H1 (cell line): Measurements from ENCODE around the gene SCMH1. TPM values are rescaled to one million over a fixed set of nuclear protein-coding genes. Genes with fewer than 3 reads are reported as not detected.

ENCODE experiments used
- CTCF ChIA-PET: fragments of 300-600 bp; sonication (Branson Sonifier 250); formaldehyde crosslinking; loops from one replicate; lab custom pipeline; 2021; ENCODE audit not compliant: partially characterized antibody; lab: Charles Lee
- POLR2A ChIA-PET: fragments of 300-600 bp; sonication (Branson Sonifier 250); formaldehyde crosslinking; loops from one replicate; lab custom pipeline; 2021; ENCODE audit warnings: inconsistent platforms; ENCODE audit not compliant: partially characterized antibody; lab: Charles Lee
- DNase-seq, 2 experiments: peaks; one replicate each; pipeline versions ENCODE4 v3.0.0 to v3.0.0-alpha.2; 2010 to 2022; ENCODE audit warnings: low spot score in 2 of 2, low read depth in 1 of 2, mixed read lengths in 1 of 2
- FAIRE-seq: peaks from 2 replicates; lab custom pipeline; 2011; peaks lifted over from hg19 to GRCh38; lab: Jason Lieb, UNC
- H2AFZ ChIP-seq: 2 replicates; pipeline ENCODE4 v1.8.1; 2012; ENCODE audit warnings: low read length, inconsistent platforms
- H2AK5ac ChIP-seq: 2 replicates; pipeline ENCODE4 v1.6.1; 2013; ENCODE audit warnings: low read depth, low read length
- H2BK120ac ChIP-seq: replicated peaks from 2 replicates; pipeline ENCODE3; 2013; ENCODE audit warnings: low read depth, low read length, inconsistent platforms
- H2BK12ac ChIP-seq: 2 replicates; pipeline ENCODE4 v1.6.1; 2013; ENCODE audit warnings: low read depth, low read length
- H2BK15ac ChIP-seq: 2 replicates; pipeline ENCODE4 v1.6.1; 2013; ENCODE audit warnings: low read length
- H2BK20ac ChIP-seq: 2 replicates; pipeline ENCODE4 v1.6.1; 2013; ENCODE audit warnings: low read length
- H2BK5ac ChIP-seq: 2 replicates; pipeline ENCODE4 v1.6.1; 2013; ENCODE audit warnings: low read depth, low read length
- H3K14ac ChIP-seq: 2 replicates; pipeline ENCODE4 v1.6.1; 2013; ENCODE audit warnings: inconsistent platforms; ENCODE audit not compliant: insufficient read length
- H3K18ac ChIP-seq: 2 replicates; pipeline ENCODE4 v1.6.1; 2013; ENCODE audit warnings: low read length; ENCODE audit errors: extremely low read depth
- H3K23ac ChIP-seq: 2 replicates; pipeline ENCODE4 v1.6.1; 2013; ENCODE audit warnings: inconsistent platforms; ENCODE audit not compliant: insufficient read length
- H3K23me2 ChIP-seq: 2 replicates; pipeline ENCODE4 v1.6.1; 2013; ENCODE audit warnings: low read depth, low read length
- H3K27ac ChIP-seq: 2 replicates; pipeline ENCODE4 v1.6.1; 2011; ENCODE audit warnings: low read depth, low read length, inconsistent platforms
- H3K27me3 ChIP-seq, 4 experiments: replicated peaks in 1 of 4; 1 replicate in 1 of 4; 2 replicates in 3 of 4; pipeline versions ENCODE4 v1.6.1 to v1.8.1; 2011 to 2013; ENCODE audit warnings: low read length in 3 of 4, mild to moderate bottlenecking in 3 of 4, inconsistent platforms in 2 of 4, mixed read lengths in 2 of 4, moderate library complexity in 1 of 4; ENCODE audit not compliant: control insufficient read depth in 3 of 4, insufficient read depth in 3 of 4; ENCODE audit errors: extremely low read depth in 1 of 4
- H3K36me3 ChIP-seq, 4 experiments: 2 replicates each; pipeline versions ENCODE4 v1.6.1 to v1.8.1; 2011 to 2013; ENCODE audit warnings: mild to moderate bottlenecking in 4 of 4, low read length in 3 of 4, moderate library complexity in 2 of 4, control low read depth in 1 of 4, inconsistent platforms in 1 of 4; ENCODE audit not compliant: insufficient read depth in 4 of 4, control insufficient read depth in 2 of 4
- H3K4ac ChIP-seq: replicated peaks from 2 replicates; pipeline ENCODE3; 2013; ENCODE audit warnings: low read length, low read depth, mixed read lengths, inconsistent platforms; ENCODE audit not compliant: insufficient read length
- H3K4me1 ChIP-seq, 4 experiments: replicated peaks in 1 of 4; 1 replicate in 1 of 4; 2 replicates in 3 of 4; pipeline versions ENCODE4 v1.6.1 to v1.8.1; 2011 to 2013; ENCODE audit warnings: low read length in 3 of 4, inconsistent platforms in 2 of 4, mixed read lengths in 1 of 4; ENCODE audit not compliant: insufficient read depth in 4 of 4, control insufficient read depth in 3 of 4
- H3K4me2 ChIP-seq, 2 experiments: 2 replicates each; pipeline versions ENCODE4 v1.6.1 to v1.8.1; 2011 to 2013; ENCODE audit warnings: low read depth in 2 of 2, low read length in 2 of 2, control low read depth in 1 of 2, inconsistent platforms in 1 of 2, mild to moderate bottlenecking in 1 of 2; ENCODE audit not compliant: insufficient read depth in 1 of 2
- H3K4me3 ChIP-seq, 4 experiments: fragments of 200-600, 300-600 bp in 1 of 4; sonication (generic), shearing (Covaris generic), sonication (Bioruptor Twin) in 1 of 4; 2 replicates each; pipeline versions ENCODE4 v1.5.1 to v1.8.1; 2011 to 2016; ENCODE audit warnings: low read length in 4 of 4, low read depth in 3 of 4, control low read depth in 2 of 4, inconsistent platforms in 2 of 4, mild to moderate bottlenecking in 2 of 4, mixed read lengths in 1 of 4, moderate library complexity in 1 of 4; ENCODE audit not compliant: insufficient read depth in 2 of 4; ENCODE audit errors: extremely low read depth in 1 of 4
- H3K56ac ChIP-seq: replicated peaks from 2 replicates; pipeline ENCODE3; 2013; ENCODE audit warnings: low read depth, mild to moderate bottlenecking, mixed read lengths, low read length, inconsistent platforms; ENCODE audit not compliant: insufficient read length
- H3K79me1 ChIP-seq: 2 replicates; pipeline ENCODE4 v1.6.1; 2013; ENCODE audit warnings: low read depth, low read length, control low read depth
- H3K79me2 ChIP-seq, 2 experiments: 2 replicates each; pipeline versions ENCODE4 v1.6.1 to v1.8.1; 2012 to 2013; ENCODE audit warnings: low read length in 2 of 2, mild to moderate bottlenecking in 2 of 2, inconsistent platforms in 1 of 2; ENCODE audit not compliant: insufficient read depth in 2 of 2, control insufficient read depth in 1 of 2
- H3K9ac ChIP-seq, 4 experiments: replicated peaks in 1 of 4; 1 replicate in 1 of 4; 2 replicates in 3 of 4; pipeline versions ENCODE4 v1.6.1 to v1.8.1; 2011 to 2013; ENCODE audit warnings: low read depth in 3 of 4, low read length in 3 of 4, control low read depth in 2 of 4, mild to moderate bottlenecking in 2 of 4, moderate library complexity in 2 of 4, inconsistent platforms in 1 of 4; ENCODE audit errors: extremely low read depth in 1 of 4
- H3K9me3 ChIP-seq, 2 experiments: 2 replicates each; pipeline versions ENCODE4 v1.6.1 to v1.8.1; 2012 to 2013; ENCODE audit warnings: mild to moderate bottlenecking in 2 of 2, moderate library complexity in 2 of 2, control low read depth in 1 of 2, inconsistent platforms in 1 of 2, low read depth in 1 of 2, low read length in 1 of 2, mixed read lengths in 1 of 2; ENCODE audit not compliant: insufficient read depth in 2 of 2
- H4K20me1 ChIP-seq, 2 experiments: replicated peaks in 1 of 2; 2 replicates each; pipeline versions ENCODE3 to v1.8.1; 2011 to 2013; ENCODE audit warnings: inconsistent platforms in 2 of 2, low read length in 2 of 2, mild to moderate bottlenecking in 1 of 2; ENCODE audit not compliant: insufficient read depth in 2 of 2, control insufficient read depth in 1 of 2
- H4K5ac ChIP-seq: 2 replicates; pipeline ENCODE4 v1.6.1; 2013; ENCODE audit warnings: low read length, low read depth, mixed read lengths, inconsistent platforms; ENCODE audit not compliant: insufficient read length
- H4K8ac ChIP-seq: 2 replicates; pipeline ENCODE4 v1.8.0; 2013; ENCODE audit warnings: mild to moderate bottlenecking, moderate library complexity, low read length, inconsistent platforms; ENCODE audit not compliant: insufficient read depth; ENCODE audit errors: extremely low read depth
- H4K91ac ChIP-seq: replicated peaks from 2 replicates; pipeline ENCODE3; 2013; ENCODE audit warnings: low read length, mixed read lengths, inconsistent platforms; ENCODE audit not compliant: insufficient read length
- BRCA1 ChIP-seq: IDR thresholded peaks from 2 replicates; pipeline ENCODE4 v1.6.1; 2012; ENCODE audit warnings: low read depth, low read length, improper control_type of control experiment
- CREB1 ChIP-seq: IDR thresholded peaks from 2 replicates; pipeline ENCODE4 v1.6.1; 2012; ENCODE audit warnings: inconsistent platforms
- E2F6 ChIP-seq: IDR thresholded peaks from 2 replicates; pipeline ENCODE4 v1.6.1; 2012; ENCODE audit warnings: inconsistent platforms
- FOSL1 ChIP-seq: IDR thresholded peaks from 2 replicates; pipeline ENCODE4 v1.6.1; 2011; ENCODE audit warnings: mild to moderate bottlenecking, low read depth, low read length, moderate library complexity; ENCODE audit not compliant: insufficient read depth
- KDM4A ChIP-seq: IDR thresholded peaks from one replicate; pipeline ENCODE4 v1.7.1; 2012; ENCODE audit warnings: low read depth, mild to moderate bottlenecking, moderate library complexity, low read length, inconsistent platforms; ENCODE audit not compliant: severe bottlenecking
- MAX ChIP-seq: IDR thresholded peaks from 2 replicates; pipeline ENCODE4 v1.6.1; 2012; ENCODE audit warnings: inconsistent platforms
- PHF8 ChIP-seq: fragments of 200-600 bp; sonication (generic); conservative IDR thresholded peaks from 2 replicates; pipeline ENCODE4 v1.7.1; 2012; ENCODE audit warnings: low read depth, mild to moderate bottlenecking, inconsistent platforms, low read length, moderate library complexity
- POLR2AphosphoS5 ChIP-seq: IDR thresholded peaks from 2 replicates; pipeline ENCODE4 v1.6.1; 2011; ENCODE audit warnings: low read depth, low read length
- RBBP5 ChIP-seq: IDR thresholded peaks from 2 replicates; pipeline ENCODE4 v1.7.1; 2012; ENCODE audit warnings: low read depth, mild to moderate bottlenecking, inconsistent platforms, low read length, moderate library complexity, borderline replicate concordance
- SUZ12 ChIP-seq: fragments of 200-600 bp; sonication (generic); IDR thresholded peaks from 2 replicates; pipeline ENCODE4 v1.6.1; 2012; ENCODE audit warnings: mild to moderate bottlenecking, inconsistent platforms, low read length, moderate library complexity, mixed read lengths
- WGBS, 2 experiments: shearing (Covaris generic) in 1 of 2; methylation state at CpG; one replicate each; pipeline versions ENCODE4 v1.1.6 to v1.1.7; 2013 to 2015; ENCODE audit warnings: low lambda C conversion rate in 2 of 2, mixed read lengths in 2 of 2, inconsistent platforms in 1 of 2, low coverage in 1 of 2, missing lambda C conversion rate in 1 of 2; ENCODE audit not compliant: insufficient replicate concordance in 2 of 2, insufficient coverage in 1 of 2, insufficient read length in 1 of 2; ENCODE audit errors: extremely low coverage in 1 of 2, missing lambda C conversion rate in 1 of 2; 5-methylcytosine and 5-hydroxymethylcytosine counted together
- polyA plus RNA-seq, 7 experiments: library from polyadenylated mRNA; depleted of rRNA in 3 of 7; stranded (reverse) in 5 of 7; unstranded in 2 of 7; fragments of >200 nt in 5 of 7; fragments of 200-250 nt in 2 of 7; gene quantifications; 1 replicate in 5 of 7; 2 replicates in 1 of 7; 4 replicates in 1 of 7; pipeline versions ENCODE4 v1.2.1 to v1.2.3, GENCODE V29; 2011 to 2013; ENCODE audit warnings: missing spikeins in 2 of 7, mixed read lengths in 2 of 7
- total RNA-seq: library from RNA; stranded (reverse); fragmentation: NEBNext Ultra II Directional; extraction: Animal tissue kit (Norgen Biotek cat#: 25700); gene quantifications from 2 replicates; pipeline ENCODE4 v1.2.1, GENCODE V29; 2021

SCMH1 gene
- total and polyA plus RNA-seq, 2 of the 8 experiments (the other 6 are each of a cell fraction or from before 2014, with no cell fraction given), result 16.6 to 30.7 TPM

- Histone ChIP-seq H3K27ac (0 out of 2 replicates have a peak overlapping the region, but pooled peaks have one; percentile 26), H3K36me3 (no peaks in the 10 kb centered on the region)
- CTCF ChIA-PET, result interaction anchor here (0.9 to 1.6 kb wide), 3 partner anchors 16 to 191 kb away, joined by 3 to 4 read pairs (median 3); no protein-coding TSS in a partner anchor
Observed at GRCh38 chr1:41242342-41243078, 404 bp upstream of the SCMH1 start.

More at GRCh38 chr1:41242342-41243078, 404 bp upstream of the SCMH1 start:
- H4K20me1 ChIP-seq, result no peaks in the 10 kb centered on the region
- H3K23ac ChIP-seq, result no peak overlapping the region
- peak overlapping the region; percentile 66 to 82 (median 68) for H3K4me3 ChIP-seq
- H3K4me1 ChIP-seq, result peaks cover 0 to 9% (median 5%) of the 10 kb centered on the region in 4 experiments; a peak in 5 of 7 replicates
- peak overlapping the region; percentile 89; the same call in 1 of the 2 replicates for H2BK15ac ChIP-seq
- peaks cover 0 to 5% (median under 1%) of the 10 kb centered on the region in 4 experiments; a peak in 4 of 7 replicates for H3K27me3 ChIP-seq
- peak overlapping the region; percentile 81 to 94 for H3K4me2 ChIP-seq
- no peaks in the 10 kb centered on the region for H3K9me3 ChIP-seq
- H4K91ac ChIP-seq, result peak overlapping the region; percentile 89
- WGBS, 2 experiments, result 24% methylated on average over 38 of the region's 51 CpGs; no CpG with 5 or more reads in 1 of the 2 experiments
- peak overlapping the region; percentile 92 for H4K8ac ChIP-seq
- H3K79me2 ChIP-seq, result peaks cover 0 to 14% of the 10 kb centered on the region in 2 experiments; a peak in 1 of 4 replicates
- peak overlapping the region; percentile 27 for H3K4ac ChIP-seq
- peak overlapping the region; percentile 56; the same call in 1 of the 2 replicates for H2BK12ac ChIP-seq
- FAIRE-seq, result no peak
- H3K23me2 ChIP-seq, result peaks cover 7% of the 10 kb centered on the region; the same call in 1 of the 2 replicates
- peak overlapping the region; percentile 52 to 79 (median 63); a peak in 6 of 7 replicates for H3K9ac ChIP-seq
- peak overlapping the region; percentile 12 for H3K18ac ChIP-seq
- H3K56ac ChIP-seq, result peak overlapping the region; percentile 62
- 0 out of 2 replicates have a peak, but pooled peaks have one; percentile 23 for TF ChIP-seq CREB1
- TF ChIP-seq PHF8, result peak; percentile 69
- TF ChIP-seq POLR2AphosphoS5, result peak; percentile 19; the same call in 1 of the 2 replicates
- TF ChIP-seq SUZ12, result 0 out of 2 replicates have a peak, but pooled peaks have one; percentile 12
- TF ChIP-seq E2F6, result peak; percentile 24; the same call in 1 of the 2 replicates
- TF ChIP-seq BRCA1, result no peak
- TF ChIP-seq FOSL1, result no peak
- peak; percentile 35 for TF ChIP-seq MAX
- TF ChIP-seq RBBP5, result peak; percentile 34; the same call in 1 of the 2 replicates
- peak; percentile 76 for TF ChIP-seq KDM4A
- H2BK20ac ChIP-seq, result no peak overlapping the region
- POLR2A ChIA-PET, result interaction anchor here (1.5 kb wide), 1 partner anchor 263 kb away, joined by 3 read pairs; the partner anchor contains the start of gene CTPS1
- no peaks in the 10 kb centered on the region for H3K79me1 ChIP-seq
- DNase-seq, result peak in 1 of 2 experiments; percentile 81
- peak overlapping the region; percentile 60 for H2BK120ac ChIP-seq
- H3K14ac ChIP-seq, result no peak overlapping the region
- peak overlapping the region; percentile 78 for H4K5ac ChIP-seq
- peak overlapping the region; percentile 87 for H2AFZ ChIP-seq
- H2BK5ac ChIP-seq, result peak overlapping the region; percentile 16; the same call in 1 of the 2 replicates
- H2AK5ac ChIP-seq, result no peak overlapping the region
